ENCODE data around the gene SCN5A.

Gene SCN5A

GRCh38 chr3:38649500-38650247, at the start of gene SCN5A:
SCN5A (minus strand) TSS chr3:38649687; CDS start chr3:38633307, 16,380 bp downstream.
- DNase-seq (ENCODE audit: low read depth): no peak

DNA sequence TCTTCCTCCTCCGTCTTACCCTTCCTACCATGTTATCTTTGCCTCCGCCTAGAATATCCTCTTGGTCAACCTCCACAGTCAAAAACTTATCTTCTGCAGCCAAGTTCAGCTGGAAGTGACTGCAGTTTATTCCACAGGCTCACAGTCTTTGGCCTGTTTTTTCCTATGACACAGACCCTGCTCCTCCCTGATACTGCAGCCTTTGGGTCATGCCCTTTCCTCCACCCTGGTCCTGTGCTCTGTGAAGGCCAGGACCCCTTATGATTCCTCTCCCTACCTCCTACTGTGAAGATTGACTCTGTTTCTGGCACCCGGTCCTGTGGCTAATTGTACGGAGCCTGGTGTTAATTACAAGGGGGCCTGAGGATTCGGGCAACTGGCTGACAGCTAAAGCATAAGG, 49.3 kb upstream of the SCN5A start:
- no peak for DNase-seq (ENCODE audit: low read depth)

- DNase-seq (ENCODE audit: low read depth): no peak
These were observed 48.6 kb upstream of the SCN5A start for GRCh38 chr3:38698061-38698460.

DNA sequence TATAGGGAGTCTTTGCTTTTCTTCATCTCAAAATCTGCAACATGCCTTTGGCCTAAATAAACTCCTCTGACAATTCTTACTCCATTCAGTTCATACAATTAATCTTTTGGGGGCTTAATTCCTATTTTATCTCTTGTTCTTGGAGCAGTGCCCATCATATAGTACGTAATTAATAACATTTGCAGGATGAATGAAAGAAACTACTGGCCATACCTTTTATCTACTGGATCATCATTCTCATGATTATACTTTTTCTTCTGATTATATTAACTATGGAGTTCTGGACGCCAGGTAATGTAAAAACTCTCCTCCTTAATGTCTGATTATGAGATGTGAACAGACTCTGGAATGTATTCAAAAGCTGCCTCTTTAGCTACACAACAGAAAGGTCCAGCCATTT, 46.5 kb upstream of the SCN5A start:
- DNase-seq (ENCODE audit: low read depth): no peak

GRCh38 chr3:38690185-38690584, 40.7 kb upstream of the SCN5A start:
- DNase-seq (ENCODE audit: low read depth): no peak

- DNase-seq (ENCODE audit: low read depth): no peak
These were observed 40.3 kb upstream of the SCN5A start for GRCh38 chr3:38689774-38690173.

GRCh38 chr3:38689346-38689745, 39.9 kb upstream of the SCN5A start:
- DNase-seq (ENCODE audit: low read depth): no peak

DNA sequence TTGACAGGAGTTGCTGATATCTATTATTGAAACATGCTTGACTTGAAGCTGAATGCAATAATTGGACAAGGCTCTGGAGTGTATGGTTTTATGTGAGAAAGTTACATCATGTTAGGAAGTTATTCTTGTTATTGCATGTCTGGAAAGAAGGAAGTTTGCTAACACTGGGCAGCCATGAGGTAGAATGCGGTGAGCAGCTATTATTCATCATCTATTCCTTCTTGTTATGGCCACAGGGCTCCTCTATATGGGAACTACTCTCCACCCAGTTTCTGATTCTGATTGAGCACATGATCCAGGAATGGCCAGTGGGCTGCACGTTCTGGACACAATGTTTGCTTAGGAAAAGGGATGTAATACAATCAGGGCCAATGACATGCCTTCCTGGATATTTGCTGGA, 37.8 kb upstream of the SCN5A start:
- DNase-seq (ENCODE audit: low read depth): no peak

DNA sequence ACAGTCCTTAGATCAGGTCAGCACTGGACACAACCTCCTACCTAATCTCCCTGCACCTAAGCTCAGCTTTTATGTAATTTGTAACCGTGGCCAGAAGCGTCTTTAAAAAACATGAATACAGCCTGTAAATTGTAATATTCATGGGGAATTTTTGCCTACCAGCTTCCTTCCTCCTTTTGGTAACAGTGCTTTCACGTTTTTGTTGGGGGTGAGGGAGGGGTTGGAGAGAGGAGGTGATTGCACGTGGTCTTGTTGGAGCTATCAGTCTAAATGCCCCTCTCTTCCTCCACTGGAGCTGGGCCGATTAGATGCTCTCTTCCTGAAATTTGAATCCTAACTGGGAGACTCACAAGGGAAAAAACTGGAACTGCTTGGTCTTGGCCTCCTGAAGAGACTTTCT, 35.1 kb upstream of the SCN5A start:
- no peak for DNase-seq (ENCODE audit: low read depth)

- DNase-seq (ENCODE audit: low read depth): no peak
These were observed 20.2 kb upstream of the SCN5A start for GRCh38 chr3:38669668-38670067.

GRCh38 chr3:38662544-38662943, 13.1 kb upstream of the SCN5A start:
- no peak for DNase-seq (ENCODE audit: low read depth)

DNA sequence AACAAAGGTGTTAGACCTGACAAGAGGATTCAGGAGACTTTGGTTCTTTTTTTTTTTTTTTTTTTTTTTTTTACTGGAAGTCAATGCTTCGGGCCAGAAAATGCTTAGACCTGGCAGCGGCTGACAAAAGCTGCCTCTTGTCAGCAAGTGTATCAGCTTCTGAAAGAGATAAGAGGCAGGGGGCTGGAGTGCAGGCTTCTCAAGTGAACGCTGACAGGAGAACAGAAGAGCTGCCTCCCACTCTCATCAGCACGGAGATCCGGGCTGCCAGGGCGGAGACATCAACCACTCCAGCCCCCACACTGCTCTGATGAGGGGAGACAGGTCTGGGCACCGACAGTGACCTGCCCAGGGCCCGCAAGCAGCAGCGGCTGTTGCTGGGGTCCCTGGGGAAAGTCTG, 9.4 kb upstream of the SCN5A start:
- no peak for DNase-seq (ENCODE audit: low read depth)

DNA sequence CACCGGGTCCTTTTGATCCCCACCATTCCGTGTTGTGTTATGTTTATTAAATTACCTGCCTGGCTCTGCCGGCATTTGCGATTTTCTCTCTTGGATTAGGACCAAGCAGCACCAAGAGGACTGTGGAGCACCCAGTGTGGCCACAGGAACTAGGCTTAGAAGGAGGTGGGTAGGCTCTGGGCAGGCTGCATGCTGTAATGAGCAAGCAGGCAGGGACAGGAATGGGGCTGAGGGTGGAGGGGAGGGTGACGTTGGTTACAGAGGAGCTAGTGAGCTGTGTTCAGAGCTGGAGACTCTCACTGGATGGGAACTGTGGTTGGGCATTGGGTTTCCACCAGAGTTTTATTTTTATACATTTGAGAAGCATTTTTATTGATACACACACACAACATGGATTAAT, 7.9 kb upstream of the SCN5A start:
- no peak for DNase-seq (ENCODE audit: low read depth)

GRCh38 chr3:38655708-38656300, 6.3 kb upstream of the SCN5A start:
- DNase-seq (ENCODE audit: low read depth): no peak

- no peak for DNase-seq (ENCODE audit: low read depth)
These were observed 4.4 kb upstream of the SCN5A start for GRCh38 chr3:38653685-38654537.

- DNase-seq (ENCODE audit: low read depth): no peak
These were observed 3.4 kb upstream of the SCN5A start for GRCh38 chr3:38652934-38653333.

- DNase-seq (ENCODE audit: low read depth): peak; percentile 52
These were observed 1.8 kb upstream of the SCN5A start for GRCh38 chr3:38651153-38651789.

DNA sequence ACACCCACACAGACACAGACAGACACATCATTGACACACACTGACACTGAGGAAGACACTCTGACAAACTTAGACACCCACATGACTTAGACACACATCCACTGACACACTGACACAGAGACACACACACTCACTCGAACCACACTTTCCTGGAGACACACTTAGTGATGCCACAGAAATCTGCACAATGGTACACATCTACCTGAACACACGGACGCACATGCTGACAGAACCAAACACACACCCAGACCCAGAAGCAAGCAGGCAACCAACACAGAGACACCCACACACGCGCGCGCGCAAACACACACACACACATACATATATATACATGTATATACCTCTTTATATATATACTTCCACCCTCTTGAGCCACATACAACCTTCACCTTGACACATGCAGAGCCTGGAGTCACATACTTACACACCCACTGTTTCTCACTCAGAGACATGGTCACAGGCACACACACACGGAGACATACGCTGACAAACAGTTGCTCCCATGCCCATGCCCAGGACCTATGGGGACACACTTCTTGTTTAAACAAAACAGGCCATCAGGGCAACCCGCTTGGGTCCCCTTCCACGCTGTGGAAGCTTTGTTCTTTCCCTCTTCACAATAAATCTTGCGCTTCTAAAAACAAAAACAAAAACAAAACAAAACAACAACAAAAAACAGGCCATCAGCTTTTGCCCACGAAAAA, 913 bp upstream of the SCN5A start:
- DNase-seq (ENCODE audit: low read depth): no peak

DNA sequence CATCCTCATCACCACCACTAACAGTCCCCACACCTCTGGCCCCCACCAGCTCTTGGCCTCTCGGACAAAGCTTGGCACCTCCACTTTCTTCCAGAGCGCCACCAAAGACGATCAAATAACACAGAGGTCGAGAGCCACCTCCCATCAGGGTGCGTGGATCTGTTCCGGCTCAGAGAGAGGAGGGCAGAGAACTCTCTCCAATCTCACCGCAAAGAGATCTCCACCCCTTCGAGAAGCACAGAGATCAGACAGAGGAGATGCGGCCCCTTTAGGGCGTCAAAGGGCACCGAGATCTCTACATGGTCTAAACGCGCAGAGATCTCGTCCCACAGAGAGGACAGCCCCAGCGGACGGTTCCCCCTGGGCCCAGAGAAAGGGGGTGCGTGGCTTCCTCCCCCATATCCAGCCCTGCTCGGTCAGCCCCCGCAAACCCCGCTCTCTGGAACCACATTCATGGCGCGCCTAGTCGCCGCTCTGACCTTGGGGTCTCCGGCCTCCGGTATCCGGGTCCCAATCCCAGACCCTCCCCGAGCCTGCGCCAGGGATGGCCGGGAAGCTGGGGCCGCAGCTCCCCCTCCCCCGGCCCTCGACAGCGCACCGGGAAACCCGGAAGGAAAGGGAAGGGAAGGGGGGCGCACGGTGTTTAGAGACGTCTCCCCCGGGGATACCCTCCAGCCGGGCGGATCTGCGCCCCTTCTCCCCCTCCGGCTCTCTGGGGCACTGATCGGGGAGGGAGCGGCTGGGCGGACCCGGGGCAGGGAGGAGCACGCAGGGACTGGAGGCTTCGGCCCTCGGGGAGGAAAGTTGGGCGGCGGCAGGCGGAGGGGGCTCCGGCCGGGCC, 608 bp downstream of the SCN5A start:
- DNase-seq (ENCODE audit: low read depth): no peak

- no peak for DNase-seq (ENCODE audit: low read depth)
These were observed 1.3 kb downstream of the SCN5A start for GRCh38 chr3:38648024-38648658.
